Colonic mucosa (tissue), 4 donors: Measurements from ENCODE around the gene RAF1. TPM values are rescaled to one million over a fixed set of nuclear protein-coding genes. Genes with fewer than 3 reads are reported as not detected.
A peak's percentile ranks its signal among the peaks of the same experiment; 100 is the strongest.
"Not testable (repeated sequence)": the region's sequence is repeated elsewhere in the genome, so short reads cannot be mapped to it uniquely, and the experiment has no call there.

Source experiments
- DNase-seq: peaks from one replicate; pipeline ENCODE4 v3.0.0-alpha.2; 2020
- H3K27ac ChIP-seq: fragments of 200-600 bp; one replicate; pipeline ENCODE4 v1.8.0; 2021
- H3K27me3 ChIP-seq: fragments of 200-600 bp; one replicate; pipeline ENCODE4 v1.8.0; 2021
- H3K36me3 ChIP-seq: fragments of 200-600 bp; one replicate; pipeline ENCODE4 v1.8.0; 2021
- H3K4me1 ChIP-seq: fragments of 200-600 bp; one replicate; pipeline ENCODE4 v1.8.0; 2021; ENCODE audit warnings: mild to moderate bottlenecking
- H3K4me3 ChIP-seq: fragments of 200-600 bp; one replicate; pipeline ENCODE4 v1.8.0; 2021
- H3K9ac ChIP-seq, 2 donors: one replicate each; pipeline ENCODE4 v1.7.0; 2013; ENCODE audit warnings: control low read depth in 2 of 2, low read depth in 2 of 2, low read length in 2 of 2
- H3K9me3 ChIP-seq: fragments of 200-600 bp; one replicate; pipeline ENCODE4 v1.8.0; 2021
- intact Hi-C: fragments of 100-400 bp; cut with DNase I; formaldehyde crosslinking; loops from one replicate; pipeline ENCODE4 v1.14.1; 2022
- total RNA-seq, 2 donors: library from RNA; stranded (reverse); fragmentation: NEBNext Ultra II Directional in 1 of 2; extraction: Animal tissue kit (Norgen Biotek cat#: 25700) in 1 of 2; gene quantifications; one replicate each; pipeline ENCODE4 v1.2.1, GENCODE V29; 2021
- TF ChIP-seq, protein P1 (sequence below): fragments of 200-600 bp; IDR thresholded peaks from one replicate; pipeline ENCODE4 v1.8.0; 2022; ENCODE audit warnings: antibody characterized with exemption, mild to moderate bottlenecking
- donor health status: healthy.
- donor health status: DM: no; HTN: no; CAD: no.
- donor health status: DM: no; HTN: no; CAD: no.

RAF1 gene
- total RNA-seq, 2 donors from 2014 or later = 66.1 to 79.5 TPM

DNA sequence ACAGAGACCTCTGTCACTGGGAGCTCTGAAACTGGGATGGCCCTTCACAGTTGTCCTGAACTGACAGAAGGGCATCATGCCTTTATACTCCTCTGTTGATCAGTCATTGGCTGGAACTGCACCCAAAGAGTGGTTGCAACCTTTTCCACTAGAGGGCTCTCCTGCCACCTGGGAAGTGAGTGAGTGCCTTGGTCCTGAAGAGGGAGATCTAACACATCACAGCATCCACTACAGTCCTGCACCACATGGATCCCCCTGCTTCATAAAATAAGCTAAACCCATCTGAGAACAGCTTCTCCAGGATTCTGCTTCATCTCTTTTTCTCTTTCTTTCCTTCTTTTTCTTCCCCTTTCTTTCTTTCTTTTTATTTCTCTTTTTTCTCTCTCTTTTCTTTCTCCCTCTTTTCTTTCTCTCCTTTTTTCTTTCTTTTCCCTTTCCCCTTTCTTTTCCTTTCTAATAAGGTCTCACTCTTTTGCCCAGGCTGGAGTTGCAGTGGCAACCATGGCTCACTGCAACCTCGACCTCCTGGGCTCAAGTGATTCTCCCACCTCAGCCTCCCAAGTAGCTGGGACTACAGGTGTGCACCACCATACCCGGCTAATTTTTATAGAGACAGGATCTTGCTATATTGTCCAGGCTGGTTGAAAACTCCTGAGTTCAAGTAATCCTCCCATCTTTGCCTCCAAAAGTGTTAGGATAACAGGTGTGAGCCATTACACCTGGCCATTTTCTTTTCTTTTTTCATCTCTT lies 42.8 kb upstream of the RAF1 start:
- no peak overlapping the region for H3K9ac ChIP-seq
- no peak overlapping the region for H3K4me3 ChIP-seq
- H3K27me3 ChIP-seq = no peaks in the 10 kb centered on the region
- DNase-seq = peak; percentile 65
- no peaks in the 10 kb centered on the region for H3K36me3 ChIP-seq
- H3K27ac ChIP-seq = no peak overlapping the region
- no peaks in the 10 kb centered on the region for H3K9me3 ChIP-seq
- no peaks in the 10 kb centered on the region for H3K4me1 ChIP-seq
- TF ChIP-seq, protein P1, sequence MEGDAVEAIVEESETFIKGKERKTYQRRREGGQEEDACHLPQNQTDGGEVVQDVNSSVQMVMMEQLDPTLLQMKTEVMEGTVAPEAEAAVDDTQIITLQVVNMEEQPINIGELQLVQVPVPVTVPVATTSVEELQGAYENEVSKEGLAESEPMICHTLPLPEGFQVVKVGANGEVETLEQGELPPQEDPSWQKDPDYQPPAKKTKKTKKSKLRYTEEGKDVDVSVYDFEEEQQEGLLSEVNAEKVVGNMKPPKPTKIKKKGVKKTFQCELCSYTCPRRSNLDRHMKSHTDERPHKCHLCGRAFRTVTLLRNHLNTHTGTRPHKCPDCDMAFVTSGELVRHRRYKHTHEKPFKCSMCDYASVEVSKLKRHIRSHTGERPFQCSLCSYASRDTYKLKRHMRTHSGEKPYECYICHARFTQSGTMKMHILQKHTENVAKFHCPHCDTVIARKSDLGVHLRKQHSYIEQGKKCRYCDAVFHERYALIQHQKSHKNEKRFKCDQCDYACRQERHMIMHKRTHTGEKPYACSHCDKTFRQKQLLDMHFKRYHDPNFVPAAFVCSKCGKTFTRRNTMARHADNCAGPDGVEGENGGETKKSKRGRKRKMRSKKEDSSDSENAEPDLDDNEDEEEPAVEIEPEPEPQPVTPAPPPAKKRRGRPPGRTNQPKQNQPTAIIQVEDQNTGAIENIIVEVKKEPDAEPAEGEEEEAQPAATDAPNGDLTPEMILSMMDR = peak; percentile 73
- intact Hi-C loops = no loop called here

DNA sequence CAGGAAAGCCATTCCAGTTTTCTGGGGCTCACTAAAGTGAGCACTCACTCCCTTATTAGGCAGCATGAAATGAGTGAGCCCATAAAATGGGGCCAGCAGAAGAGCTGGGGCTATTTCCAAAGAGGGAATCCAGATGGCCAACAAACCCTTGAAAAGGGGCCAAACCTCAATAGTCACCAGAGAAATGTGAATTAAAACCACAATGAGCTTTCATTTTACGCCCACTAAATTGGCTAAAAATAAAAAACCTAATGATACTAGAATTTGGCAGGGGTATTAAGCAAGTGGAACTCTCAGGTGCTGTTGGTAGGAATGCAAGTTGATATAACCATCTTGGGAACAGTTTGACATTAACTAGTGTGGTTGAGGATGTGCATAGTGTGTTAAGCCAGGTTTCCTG lies 42.1 kb upstream of the RAF1 start:
- H3K9me3 ChIP-seq = no peaks in the 10 kb centered on the region
- intact Hi-C loops = no loop called here
- H3K4me3 ChIP-seq = no peak overlapping the region
- no peaks in the 10 kb centered on the region for H3K27me3 ChIP-seq
- H3K27ac ChIP-seq = no peak overlapping the region
- H3K4me1 ChIP-seq = no peaks in the 10 kb centered on the region
- DNase-seq = no peak
- no peaks in the 10 kb centered on the region for H3K36me3 ChIP-seq
- TF ChIP-seq, protein P1 = no peak
- no peak overlapping the region for H3K9ac ChIP-seq

DNA sequence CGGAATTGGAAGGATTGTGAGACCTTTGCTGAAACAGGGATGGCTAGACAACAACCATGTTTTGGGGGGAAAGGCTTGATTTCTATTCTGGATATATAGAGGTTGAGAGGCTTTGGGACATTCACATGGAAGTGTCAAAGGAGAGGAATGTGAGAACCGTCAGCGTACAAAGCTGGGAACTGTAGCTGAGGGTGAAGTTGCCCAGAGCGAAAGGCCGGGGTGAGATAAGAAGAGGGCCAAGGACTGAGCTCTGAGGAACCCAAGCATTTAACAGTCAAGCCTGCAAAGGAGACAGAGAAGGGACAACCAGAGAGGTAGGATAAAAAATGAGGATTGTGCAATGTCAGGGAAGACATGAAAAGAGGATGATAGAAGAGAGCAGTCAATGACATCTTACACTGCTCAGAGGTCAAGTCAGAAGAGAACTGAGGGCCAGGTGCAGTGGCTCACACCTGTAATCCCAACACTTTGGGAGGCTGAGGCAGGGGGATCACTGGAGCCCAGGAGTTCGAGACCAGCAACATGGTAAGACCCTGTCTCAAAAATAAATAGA lies 41.5 kb upstream of the RAF1 start:
- no peaks in the 10 kb centered on the region for H3K4me1 ChIP-seq

DNA sequence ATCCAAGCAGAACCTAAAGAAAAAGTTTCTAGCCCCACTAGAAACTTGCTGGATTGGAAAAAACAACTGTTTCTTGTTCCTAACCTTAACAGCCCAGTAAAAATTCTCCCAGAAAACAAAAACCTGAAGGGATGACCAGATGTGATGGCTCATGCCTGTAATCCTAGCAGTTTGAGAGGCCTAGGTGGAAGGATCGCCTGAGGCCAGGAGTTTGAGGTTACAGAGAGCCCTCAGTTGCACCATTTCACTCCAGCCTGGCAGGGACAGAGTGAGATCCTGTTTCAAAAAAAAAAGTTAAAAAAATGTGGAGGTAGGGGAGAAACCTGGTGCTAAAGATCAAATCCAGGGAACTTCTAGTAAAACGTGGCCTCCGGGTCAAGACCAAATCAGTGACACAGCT lies 38.6 kb upstream of the RAF1 start:
- Histone ChIP-seq H3K9ac (no peak overlapping the region), H3K27ac (no peak overlapping the region), H3K27me3 (no peaks in the 10 kb centered on the region), H3K4me1 (no peaks in the 10 kb centered on the region), H3K36me3 (no peaks in the 10 kb centered on the region), H3K9me3 (no peaks in the 10 kb centered on the region), H3K4me3 (no peak overlapping the region)
- TF ChIP-seq, protein P1 = no peak
- intact Hi-C loops = no loop called here
- DNase-seq = no peak

More for the DNA sequence above, 41.5 kb upstream of the RAF1 start:
- Histone ChIP-seq H3K36me3 (no peaks in the 10 kb centered on the region), H3K9ac (no peak overlapping the region), H3K9me3 (no peaks in the 10 kb centered on the region), H3K27ac (no peak overlapping the region), H3K4me3 (no peak overlapping the region), H3K27me3 (no peaks in the 10 kb centered on the region)
- TF ChIP-seq, protein P1 = no peak
- DNase-seq = no peak
- intact Hi-C loops = no loop called here

DNA sequence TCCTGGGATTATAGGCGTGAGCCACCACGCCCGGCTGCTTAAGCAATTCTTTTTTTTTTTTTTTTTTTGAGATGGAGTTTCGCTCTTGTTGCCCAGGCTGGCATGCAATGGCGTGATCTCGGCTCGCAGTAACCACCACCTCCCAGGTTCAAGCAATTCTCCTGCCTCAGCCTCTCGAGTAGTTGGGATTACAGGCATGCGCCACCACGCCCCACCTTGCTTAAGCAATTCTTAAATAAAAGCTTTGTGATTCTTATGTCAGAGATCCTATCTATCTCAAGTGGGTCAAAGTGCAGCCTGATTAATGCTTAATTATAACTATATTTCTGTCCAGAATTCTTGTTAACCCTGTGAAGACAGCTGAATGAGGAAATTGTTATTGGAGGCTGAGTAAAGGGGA lies 37.7 kb upstream of the RAF1 start:
- H3K9me3 ChIP-seq, H3K27me3 ChIP-seq, H3K36me3 ChIP-seq, H3K9ac ChIP-seq, intact Hi-C loops, DNase-seq, H3K27ac ChIP-seq, H3K4me1 ChIP-seq, H3K4me3 ChIP-seq: not testable (repeated sequence)

DNA sequence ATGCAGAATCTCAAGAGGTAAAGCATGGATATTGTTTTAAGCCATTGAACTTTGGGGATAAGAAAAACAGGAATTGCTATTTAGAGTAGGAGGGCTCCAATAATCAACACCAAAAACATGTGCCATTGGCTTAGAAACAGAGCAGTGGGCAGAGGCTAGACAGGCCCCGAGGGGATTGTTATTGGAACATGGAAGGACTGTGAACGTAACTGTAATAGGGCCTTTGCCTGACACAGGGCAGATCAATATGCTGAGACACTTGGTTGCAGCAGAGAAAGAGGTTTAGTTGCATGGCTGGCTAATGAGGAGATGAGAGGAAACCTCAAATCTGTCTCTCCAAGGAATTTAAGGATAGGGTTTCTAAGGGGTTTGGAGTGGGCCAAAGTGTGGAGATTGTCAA lies 36.9 kb upstream of the RAF1 start:
- no peak for DNase-seq
- Histone ChIP-seq H3K36me3 (no peaks in the 10 kb centered on the region), H3K9me3 (no peaks in the 10 kb centered on the region), H3K27ac (no peak overlapping the region), H3K4me3 (no peak overlapping the region), H3K27me3 (no peaks in the 10 kb centered on the region), H3K9ac (no peak overlapping the region), H3K4me1 (no peaks in the 10 kb centered on the region)
- intact Hi-C loops = no loop called here
- TF ChIP-seq, protein P1 = no peak
